ENCODE measurements around the gene PRM1. TPM values are rescaled to one million over a fixed set of nuclear protein-coding genes. Genes with fewer than 3 reads are reported as not detected.

The PRM1 gene
- total RNA-seq, 3 donors from 2014 or later: not detected

GRCh38 chr16:11241480-11242204, 39.5 kb downstream of the PRM1 start:
- H3K4me1 ChIP-seq: no peaks in the 10 kb centered on the region
- TF ChIP-seq POLR2AphosphoS5 (IDR thresholded peaks at IDR 0.05) (no peak), POLR2A (IDR thresholded peaks at IDR 0.05) (no peak)
- TF ChIP-seq, protein P1, sequence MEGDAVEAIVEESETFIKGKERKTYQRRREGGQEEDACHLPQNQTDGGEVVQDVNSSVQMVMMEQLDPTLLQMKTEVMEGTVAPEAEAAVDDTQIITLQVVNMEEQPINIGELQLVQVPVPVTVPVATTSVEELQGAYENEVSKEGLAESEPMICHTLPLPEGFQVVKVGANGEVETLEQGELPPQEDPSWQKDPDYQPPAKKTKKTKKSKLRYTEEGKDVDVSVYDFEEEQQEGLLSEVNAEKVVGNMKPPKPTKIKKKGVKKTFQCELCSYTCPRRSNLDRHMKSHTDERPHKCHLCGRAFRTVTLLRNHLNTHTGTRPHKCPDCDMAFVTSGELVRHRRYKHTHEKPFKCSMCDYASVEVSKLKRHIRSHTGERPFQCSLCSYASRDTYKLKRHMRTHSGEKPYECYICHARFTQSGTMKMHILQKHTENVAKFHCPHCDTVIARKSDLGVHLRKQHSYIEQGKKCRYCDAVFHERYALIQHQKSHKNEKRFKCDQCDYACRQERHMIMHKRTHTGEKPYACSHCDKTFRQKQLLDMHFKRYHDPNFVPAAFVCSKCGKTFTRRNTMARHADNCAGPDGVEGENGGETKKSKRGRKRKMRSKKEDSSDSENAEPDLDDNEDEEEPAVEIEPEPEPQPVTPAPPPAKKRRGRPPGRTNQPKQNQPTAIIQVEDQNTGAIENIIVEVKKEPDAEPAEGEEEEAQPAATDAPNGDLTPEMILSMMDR (IDR thresholded peaks at IDR 0.05): no peak
- intact Hi-C loops (cut with DNase I; ENCODE audit: low total_unique reads): no loop called here

DNA sequence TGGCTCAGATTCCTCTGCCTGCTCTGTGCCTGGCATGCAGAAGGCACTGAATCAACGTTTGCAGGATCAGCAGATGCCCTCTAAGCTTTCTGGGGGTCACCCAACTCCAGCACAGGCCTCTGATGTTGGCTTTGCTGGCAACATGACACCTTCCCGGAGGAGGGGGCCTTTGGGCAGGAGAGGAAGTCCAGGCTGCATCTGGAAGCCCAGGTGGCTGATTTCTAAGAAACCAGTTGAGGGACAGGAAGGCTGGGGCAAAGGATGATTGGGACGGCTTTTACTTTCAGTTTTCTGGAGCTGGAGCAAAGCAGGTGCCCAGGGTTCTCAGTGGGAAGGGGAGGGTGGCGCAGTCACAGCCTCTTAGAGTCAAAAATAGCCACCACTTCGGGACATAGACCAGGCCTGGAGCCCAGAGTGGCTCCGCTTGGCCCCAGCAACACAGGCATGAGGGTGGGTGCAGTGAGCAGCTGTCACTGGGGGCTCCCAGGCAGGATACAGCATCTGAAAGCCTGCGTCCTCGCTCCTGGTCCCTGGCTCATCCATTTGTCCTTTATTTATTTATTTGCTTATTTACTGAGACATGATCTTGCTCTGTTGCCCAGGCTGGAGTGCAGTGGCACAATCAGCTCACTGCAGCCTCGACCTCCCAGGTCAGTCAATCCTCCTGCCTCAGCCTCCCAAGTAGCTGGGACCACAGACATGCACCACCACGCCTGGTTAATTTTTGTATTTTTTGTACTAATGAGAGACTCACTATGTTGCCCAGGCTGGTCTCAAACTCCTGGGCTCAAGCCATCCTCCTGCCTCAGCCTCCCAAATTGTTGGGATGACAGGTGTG, 40.3 kb downstream of the PRM1 start:
- Histone ChIP-seq H3K36me3 (no peaks in the 10 kb centered on the region), H3K9me3 (no peaks in the 10 kb centered on the region), H3K27ac (no peak overlapping the region), H3K27me3 (no peaks in the 10 kb centered on the region), H3K4me3 (no peak overlapping the region), H3K4me1 (no peaks in the 10 kb centered on the region)
- intact Hi-C loops (cut with DNase I; ENCODE audit: low total_unique reads): no loop called here
- DNase-seq (ENCODE audit: low spot score in 2 of 2): no peak
- TF ChIP-seq, protein P1 (IDR thresholded peaks at IDR 0.05): no peak
- no peak for TF ChIP-seq POLR2A (IDR thresholded peaks at IDR 0.05)
- no peak for TF ChIP-seq POLR2AphosphoS5 (IDR thresholded peaks at IDR 0.05)

More at GRCh38 chr16:11241480-11242204, 39.5 kb downstream of the PRM1 start:
- no peak overlapping the region for H3K4me3 ChIP-seq
- no peaks in the 10 kb centered on the region for H3K27me3 ChIP-seq
- H3K27ac ChIP-seq: no peak overlapping the region
- H3K9me3 ChIP-seq: no peaks in the 10 kb centered on the region
- DNase-seq (ENCODE audit: low spot score in 2 of 2): no peak
- no peaks in the 10 kb centered on the region for H3K36me3 ChIP-seq

GRCh38 chr16:11239644-11240632, 41.2 kb downstream of the PRM1 start:
- Histone ChIP-seq H3K4me1 (no peaks in the 10 kb centered on the region), H3K36me3 (no peaks in the 10 kb centered on the region), H3K27ac (no peak overlapping the region), H3K4me3 (no peak overlapping the region), H3K27me3 (no peaks in the 10 kb centered on the region), H3K9me3 (no peaks in the 10 kb centered on the region)
- TF ChIP-seq POLR2A (IDR thresholded peaks at IDR 0.05) (no peak), POLR2AphosphoS5 (IDR thresholded peaks at IDR 0.05) (no peak)
- TF ChIP-seq, protein P1 (IDR thresholded peaks at IDR 0.05): no peak
- DNase-seq (ENCODE audit: low spot score in 2 of 2): no peak
- intact Hi-C loops (cut with DNase I; ENCODE audit: low total_unique reads): loop anchor here (2.0 kb wide), 1 partner anchor 33 kb away; no protein-coding TSS in a partner anchor

DNA sequence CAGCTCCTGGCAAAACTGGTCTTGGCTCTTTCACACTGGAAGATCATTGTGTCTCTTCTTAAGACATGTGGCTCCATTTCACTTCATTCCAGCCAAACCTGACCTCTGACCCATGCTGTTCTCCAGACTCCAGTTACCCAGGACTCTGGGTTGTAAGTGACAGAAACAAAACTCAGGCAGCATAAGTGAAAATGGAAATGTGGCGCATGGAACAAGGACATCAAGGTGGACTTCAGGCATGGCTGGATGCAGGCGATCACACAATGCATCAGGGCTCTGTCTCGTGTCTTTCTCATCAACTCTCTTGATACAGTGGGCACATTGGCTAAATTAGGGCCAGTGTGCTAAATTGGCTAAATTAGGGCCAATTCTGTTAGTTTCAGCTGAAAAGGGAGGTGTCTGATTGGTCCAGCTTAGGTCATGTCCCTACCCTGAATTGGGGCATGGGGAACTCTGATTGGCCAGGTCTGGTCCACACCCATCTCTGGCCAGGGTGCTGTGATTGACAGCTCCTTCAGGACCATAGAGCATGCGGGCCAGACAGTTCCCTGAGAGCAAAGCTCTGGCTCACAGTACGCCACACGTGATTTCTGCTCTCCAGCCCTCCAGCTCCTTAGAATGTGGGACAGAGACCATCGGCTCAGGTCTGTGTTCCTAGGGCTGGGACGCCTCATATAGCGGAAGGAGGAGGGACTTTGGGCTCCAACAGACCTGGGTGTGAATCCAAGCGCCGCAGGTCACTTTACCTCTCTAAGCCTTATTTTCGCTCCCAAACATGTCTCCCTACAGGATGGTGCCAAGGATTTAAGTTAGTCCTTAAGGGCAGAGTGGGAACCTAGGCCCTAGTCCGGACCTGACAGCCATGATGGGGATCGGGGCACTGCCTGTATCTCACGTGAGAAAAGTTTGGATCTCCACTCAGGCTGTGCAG, 42.6 kb downstream of the PRM1 start:
- Histone ChIP-seq H3K36me3 (no peaks in the 10 kb centered on the region), H3K4me1 (no peaks in the 10 kb centered on the region), H3K27ac (no peak overlapping the region), H3K4me3 (no peak overlapping the region), H3K9me3 (no peaks in the 10 kb centered on the region), H3K27me3 (no peaks in the 10 kb centered on the region)
- intact Hi-C loops (cut with DNase I; ENCODE audit: low total_unique reads): loop anchor here (2.0 kb wide), 1 partner anchor 32 kb away; no protein-coding TSS in a partner anchor
- no peak for DNase-seq (ENCODE audit: low spot score in 2 of 2)
- TF ChIP-seq POLR2A (IDR thresholded peaks at IDR 0.05) (no peak), POLR2AphosphoS5 (IDR thresholded peaks at IDR 0.05) (no peak)
- TF ChIP-seq, protein P1 (IDR thresholded peaks at IDR 0.05): no peak

All from breast epithelium (tissue), 4 donors.